Astrocyte (in vitro differentiated cells and primary cell): ENCODE results near the gene PARM1. TPM values are rescaled to one million over a fixed set of nuclear protein-coding genes. Genes with fewer than 3 reads are reported as not detected.

Experiments
- DNase-seq: peaks from one replicate; pipeline ENCODE4 v3.0.0-alpha.2; 2010; ENCODE audit warnings: low read depth
- FAIRE-seq: peaks from 2 replicates; lab custom pipeline; 2011; peaks lifted over from hg19 to GRCh38; lab: Jason Lieb, UNC
- H2AFZ ChIP-seq: 2 replicates; pipeline ENCODE4 v1.6.0; 2012; ENCODE audit warnings: low read depth, low read length, inconsistent platforms
- H3K27ac ChIP-seq: 2 replicates; pipeline ENCODE4 v1.5.1; 2011; ENCODE audit warnings: low read depth, low read length, inconsistent platforms
- H3K27me3 ChIP-seq: 2 replicates; pipeline ENCODE4 v1.6.0; 2011; ENCODE audit warnings: low read length, inconsistent platforms; ENCODE audit not compliant: insufficient read depth
- H3K36me3 ChIP-seq: 2 replicates; pipeline ENCODE4 v1.5.1; 2011; ENCODE audit warnings: low read length, inconsistent platforms; ENCODE audit not compliant: insufficient read depth
- H3K4me1 ChIP-seq: 2 replicates; pipeline ENCODE4 v1.5.1; 2011; ENCODE audit warnings: low read length, inconsistent platforms; ENCODE audit not compliant: insufficient read depth
- H3K4me2 ChIP-seq: 2 replicates; pipeline ENCODE4 v1.6.0; 2012; ENCODE audit warnings: low read length, inconsistent platforms
- H3K4me3 ChIP-seq: 2 replicates; pipeline ENCODE4 v1.5.1; 2011; ENCODE audit warnings: low read depth, mild to moderate bottlenecking, low read length, inconsistent platforms; ENCODE audit not compliant: insufficient read depth
- H3K79me2 ChIP-seq: 2 replicates; pipeline ENCODE4 v1.6.0; 2012; ENCODE audit warnings: mild to moderate bottlenecking, low read length, inconsistent platforms; ENCODE audit not compliant: insufficient read depth
- H3K9ac ChIP-seq: 2 replicates; pipeline ENCODE4 v1.6.0; 2012; ENCODE audit warnings: mild to moderate bottlenecking, low read length, inconsistent platforms
- H3K9me3 ChIP-seq: 2 replicates; pipeline ENCODE4 v1.5.1; 2012; ENCODE audit warnings: low read depth, mild to moderate bottlenecking, low read length, inconsistent platforms; ENCODE audit not compliant: insufficient read depth
- H4K20me1 ChIP-seq: 2 replicates; pipeline ENCODE4 v1.6.0; 2012; ENCODE audit warnings: low read length, inconsistent platforms; ENCODE audit not compliant: insufficient read depth
- H3K27ac Mint-ChIP-seq: one replicate; pipeline ENCODE4 v1.8.0; 2021; ENCODE audit warnings: mild to moderate bottlenecking, mixed read lengths; ENCODE audit not compliant: unreplicated experiment
- H3K27me3 Mint-ChIP-seq: one replicate; pipeline ENCODE4 v1.8.0; 2021; ENCODE audit warnings: low read depth, mixed read lengths; ENCODE audit not compliant: unreplicated experiment
- H3K36me3 Mint-ChIP-seq: one replicate; pipeline ENCODE4 v1.8.0; 2021; ENCODE audit warnings: low read depth, mixed read lengths; ENCODE audit not compliant: unreplicated experiment
- H3K4me1 Mint-ChIP-seq: one replicate; pipeline ENCODE4 v1.8.0; 2021; ENCODE audit warnings: low read depth, mixed read lengths; ENCODE audit not compliant: unreplicated experiment
- H3K4me3 Mint-ChIP-seq: one replicate; pipeline ENCODE4 v1.8.0; 2021; ENCODE audit warnings: mild to moderate bottlenecking, moderate library complexity, mixed read lengths; ENCODE audit not compliant: unreplicated experiment
- H3K9me3 Mint-ChIP-seq: one replicate; pipeline ENCODE4 v1.8.0; 2021; ENCODE audit warnings: mild to moderate bottlenecking, mixed read lengths; ENCODE audit not compliant: unreplicated experiment
- CTCF ChIP-seq: IDR thresholded peaks from 2 replicates; pipeline ENCODE4 v1.5.1; 2011; ENCODE audit warnings: low read depth, mild to moderate bottlenecking, inconsistent platforms, low read length, moderate library complexity; ENCODE audit not compliant: insufficient read depth
- EZH2 ChIP-seq: IDR thresholded peaks from 2 replicates; pipeline ENCODE4 v1.6.1; 2012; ENCODE audit warnings: mild to moderate bottlenecking, low read length, inconsistent platforms; ENCODE audit not compliant: insufficient read depth
- total RNA-seq: library from RNA; stranded (reverse); gene quantifications from 2 replicates; pipeline ENCODE4 v1.2.1, GENCODE V29; 2021

Gene PARM1
- total RNA-seq, 1 donor from 2014 or later: 1.2 TPM

GRCh38 chr4:75001871-75002270 lies 69.0 kb downstream of the PARM1 start:
- no peak for FAIRE-seq

GRCh38 chr4:75002381-75002780 lies 69.5 kb downstream of the PARM1 start:
- Histone ChIP-seq H3K79me2 (no peaks in the 10 kb centered on the region), H3K4me3 (no peak overlapping the region), H3K9me3 (no peaks in the 10 kb centered on the region), H4K20me1 (no peaks in the 10 kb centered on the region), H2AFZ (no peak overlapping the region), H3K4me2 (no peak overlapping the region), H3K36me3 (no peaks in the 10 kb centered on the region), H3K9ac (no peak overlapping the region), H3K27ac (no peak overlapping the region), H3K27me3 (no peaks in the 10 kb centered on the region), H3K4me1 (no peaks in the 10 kb centered on the region)
- Mint-ChIP-seq H3K27ac (no peak overlapping the region), H3K4me3 (no peak overlapping the region), H3K36me3 (no peaks in the 10 kb centered on the region), H3K4me1 (peaks cover 8% of the 10 kb centered on the region), H3K9me3 (peaks cover 3% of the 10 kb centered on the region), H3K27me3 (no peaks in the 10 kb centered on the region)
- no peak for DNase-seq
- FAIRE-seq: no peak
- TF ChIP-seq EZH2: no peak
- TF ChIP-seq CTCF: no peak

More at GRCh38 chr4:75001871-75002270, 69.0 kb downstream of the PARM1 start:
- H3K27ac Mint-ChIP-seq: no peak overlapping the region
- Histone ChIP-seq H2AFZ (no peak overlapping the region), H3K27me3 (no peaks in the 10 kb centered on the region), H3K79me2 (no peaks in the 10 kb centered on the region), H3K27ac (no peak overlapping the region), H3K9me3 (no peaks in the 10 kb centered on the region), H3K36me3 (no peaks in the 10 kb centered on the region), H3K4me2 (no peak overlapping the region), H3K4me1 (no peaks in the 10 kb centered on the region), H3K4me3 (no peak overlapping the region), H3K9ac (no peak overlapping the region), H4K20me1 (no peaks in the 10 kb centered on the region)
- no peak for TF ChIP-seq CTCF
- no peak for TF ChIP-seq EZH2
- H3K36me3 Mint-ChIP-seq: no peaks in the 10 kb centered on the region
- no peak for DNase-seq
- H3K4me1 Mint-ChIP-seq: peaks cover 8% of the 10 kb centered on the region
- peaks cover 3% of the 10 kb centered on the region for H3K9me3 Mint-ChIP-seq
- no peaks in the 10 kb centered on the region for H3K27me3 Mint-ChIP-seq
- no peak overlapping the region for H3K4me3 Mint-ChIP-seq

- Histone ChIP-seq H3K4me3 (no peak overlapping the region), H3K9me3 (no peaks in the 10 kb centered on the region), H3K4me1 (no peaks in the 10 kb centered on the region), H3K79me2 (no peaks in the 10 kb centered on the region), H3K27ac (no peak overlapping the region), H3K36me3 (no peaks in the 10 kb centered on the region), H3K9ac (no peak overlapping the region), H4K20me1 (no peaks in the 10 kb centered on the region), H3K27me3 (no peaks in the 10 kb centered on the region), H3K4me2 (no peak overlapping the region), H2AFZ (no peak overlapping the region)
- Mint-ChIP-seq H3K27me3 (no peaks in the 10 kb centered on the region), H3K36me3 (no peaks in the 10 kb centered on the region), H3K9me3 (peaks cover 3% of the 10 kb centered on the region), H3K27ac (no peak overlapping the region), H3K4me3 (no peak overlapping the region), H3K4me1 (peaks cover 8% of the 10 kb centered on the region)
- TF ChIP-seq CTCF (no peak), EZH2 (no peak)
- DNase-seq (no peak), FAIRE-seq (no peak)
Observed at GRCh38 chr4:75003979-75004378, 71.1 kb downstream of the PARM1 start.
